ENCODE measurements around the gene CBX5.
"Not testable (repeated sequence)": the region's sequence is repeated elsewhere in the genome, so short reads cannot be mapped to it uniquely, and the experiment has no call there.

CBX5 gene

DNA sequence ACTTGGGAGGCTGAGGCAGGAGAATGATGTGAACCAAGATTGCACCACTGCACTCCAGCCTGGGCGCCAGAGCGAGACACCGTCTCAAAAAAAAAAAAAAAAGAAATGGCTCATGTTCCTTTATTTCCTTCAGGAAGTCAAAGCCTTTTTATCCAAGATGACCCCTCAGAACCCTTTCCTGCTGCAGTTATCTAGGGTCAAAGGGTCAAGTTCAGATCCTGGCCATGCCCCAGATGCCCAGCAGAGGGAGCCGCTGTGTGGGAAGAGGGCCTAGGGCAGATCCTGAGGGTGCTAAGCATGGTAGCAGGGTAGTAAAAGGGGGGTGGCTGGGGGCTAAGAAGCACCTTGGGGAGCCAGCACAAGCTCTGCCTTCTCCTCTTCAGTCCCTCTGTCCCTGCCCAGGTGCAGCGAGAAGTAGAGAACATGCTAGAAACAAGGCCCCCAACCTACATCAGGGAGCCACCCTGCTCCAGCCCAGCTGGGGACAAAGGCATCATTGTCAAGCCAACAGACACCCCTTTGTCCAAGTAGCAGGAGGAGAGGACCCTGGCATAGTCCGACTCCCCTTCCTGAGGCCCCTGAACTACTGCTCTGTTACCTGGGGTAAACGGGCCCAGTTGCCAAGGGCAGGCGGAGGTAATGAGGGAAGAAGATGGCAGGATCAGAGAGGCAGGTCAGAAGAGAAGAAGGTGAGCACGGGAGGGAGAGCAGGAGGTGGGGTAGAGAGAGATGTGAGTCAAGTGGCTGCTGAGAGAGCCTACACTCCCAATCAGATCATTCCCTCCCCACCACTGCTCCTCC, 14.4 kb upstream of the CBX5 start:
- no peak for DNase-seq (ENCODE audit: low spot score)

DNA sequence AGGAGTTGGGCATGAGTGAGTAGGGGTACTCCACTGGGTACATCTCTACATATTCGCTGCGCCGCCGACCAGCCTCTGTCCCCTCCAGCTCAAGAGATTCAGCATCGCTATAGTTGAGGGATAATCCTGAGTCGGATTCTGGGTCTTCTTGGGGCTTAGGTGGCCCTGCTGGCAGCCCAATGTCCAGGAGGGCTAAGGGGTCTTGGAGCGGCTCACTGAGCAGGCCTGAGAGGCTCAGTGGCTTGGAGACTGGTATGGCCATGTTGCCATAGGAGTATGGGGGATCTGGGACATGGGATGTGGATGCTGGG, 13.0 kb upstream of the CBX5 start:
- no peak for DNase-seq (ENCODE audit: low spot score)

DNA sequence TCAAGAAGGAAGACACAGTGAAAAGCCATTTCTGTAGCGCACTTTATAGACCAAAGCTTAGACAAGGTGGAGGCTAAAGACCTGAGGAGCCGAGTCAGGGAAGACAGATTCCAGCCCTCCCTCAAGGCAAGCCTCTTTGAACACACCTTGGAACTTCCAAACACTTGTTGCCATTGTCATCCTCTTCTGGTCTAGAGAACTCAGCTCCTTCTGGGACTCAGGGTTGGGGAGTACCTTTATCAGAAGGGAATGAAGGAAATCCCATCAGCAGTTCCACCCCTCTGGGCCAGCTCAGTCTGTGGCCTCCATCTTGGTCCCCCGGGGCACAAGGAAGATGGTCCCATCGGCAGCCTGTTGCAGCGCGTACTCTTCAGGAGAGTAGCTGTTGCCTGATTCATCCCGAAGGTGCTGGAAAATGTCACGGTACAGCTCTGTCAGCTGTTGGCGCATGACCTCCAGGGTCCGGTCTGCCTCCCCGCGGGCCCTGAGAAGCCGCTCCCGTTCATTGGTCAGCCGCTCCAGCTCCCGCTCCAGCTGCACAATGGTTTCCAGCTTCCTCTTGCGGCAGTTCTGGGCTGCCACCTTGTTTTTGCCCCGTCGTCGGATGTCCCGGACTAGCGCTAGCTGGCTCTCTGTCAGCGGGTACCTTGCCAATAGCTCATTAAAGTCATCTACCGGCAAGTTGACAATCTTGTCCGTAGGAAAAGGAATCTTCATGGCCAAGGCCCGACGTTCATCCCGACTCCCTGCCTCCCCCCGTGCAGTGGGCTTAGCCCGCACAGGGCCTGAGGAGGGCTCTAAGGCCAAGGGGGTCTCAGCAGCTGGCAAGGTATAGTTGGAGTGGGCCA, 12.4 kb upstream of the CBX5 start:
- no peak for DNase-seq (ENCODE audit: low spot score)

DNA sequence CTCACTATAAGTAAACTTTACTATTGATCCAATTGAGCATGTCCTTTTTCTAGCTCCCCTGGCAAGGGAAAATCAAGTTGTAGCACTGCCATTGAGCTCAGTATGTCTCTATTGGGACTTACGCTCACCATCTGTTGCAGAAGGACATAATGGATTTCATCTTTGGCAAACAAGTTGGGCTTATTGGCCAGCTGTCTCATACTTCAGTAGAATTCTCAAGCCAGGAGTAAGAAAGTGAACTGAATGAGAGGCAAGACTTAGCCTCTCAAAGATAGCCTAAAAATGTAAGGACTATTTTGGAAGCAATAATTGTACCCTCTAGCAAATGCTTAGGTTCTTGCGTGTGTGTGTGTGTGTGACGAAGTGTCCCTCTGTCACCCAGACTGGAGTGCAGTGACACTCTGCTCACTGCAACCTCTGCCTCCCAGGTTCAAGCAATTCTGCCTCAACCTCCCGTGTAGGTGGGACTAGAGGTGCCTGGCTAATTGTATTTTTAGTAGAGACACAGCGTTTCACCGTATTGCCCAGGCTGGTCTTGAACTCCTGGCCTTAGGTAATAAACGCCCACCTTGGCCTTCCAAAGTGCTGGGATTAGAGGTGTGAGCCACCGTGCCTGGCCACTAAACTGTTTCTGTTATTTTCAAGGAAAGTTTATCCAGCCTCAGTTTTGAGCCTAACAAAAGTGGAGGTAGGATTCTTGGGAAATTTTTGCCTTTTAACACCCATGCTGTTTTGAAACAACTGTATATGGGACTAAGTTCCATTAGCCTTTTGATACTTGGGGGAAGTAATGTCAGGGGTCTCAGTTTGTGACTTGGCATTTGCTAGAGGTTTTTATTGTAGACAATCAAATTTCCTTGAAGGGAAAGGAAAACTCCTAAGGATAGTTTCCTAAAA, 7.6 kb upstream of the CBX5 start:
- peak; percentile 83 for DNase-seq (ENCODE audit: low spot score)

DNA sequence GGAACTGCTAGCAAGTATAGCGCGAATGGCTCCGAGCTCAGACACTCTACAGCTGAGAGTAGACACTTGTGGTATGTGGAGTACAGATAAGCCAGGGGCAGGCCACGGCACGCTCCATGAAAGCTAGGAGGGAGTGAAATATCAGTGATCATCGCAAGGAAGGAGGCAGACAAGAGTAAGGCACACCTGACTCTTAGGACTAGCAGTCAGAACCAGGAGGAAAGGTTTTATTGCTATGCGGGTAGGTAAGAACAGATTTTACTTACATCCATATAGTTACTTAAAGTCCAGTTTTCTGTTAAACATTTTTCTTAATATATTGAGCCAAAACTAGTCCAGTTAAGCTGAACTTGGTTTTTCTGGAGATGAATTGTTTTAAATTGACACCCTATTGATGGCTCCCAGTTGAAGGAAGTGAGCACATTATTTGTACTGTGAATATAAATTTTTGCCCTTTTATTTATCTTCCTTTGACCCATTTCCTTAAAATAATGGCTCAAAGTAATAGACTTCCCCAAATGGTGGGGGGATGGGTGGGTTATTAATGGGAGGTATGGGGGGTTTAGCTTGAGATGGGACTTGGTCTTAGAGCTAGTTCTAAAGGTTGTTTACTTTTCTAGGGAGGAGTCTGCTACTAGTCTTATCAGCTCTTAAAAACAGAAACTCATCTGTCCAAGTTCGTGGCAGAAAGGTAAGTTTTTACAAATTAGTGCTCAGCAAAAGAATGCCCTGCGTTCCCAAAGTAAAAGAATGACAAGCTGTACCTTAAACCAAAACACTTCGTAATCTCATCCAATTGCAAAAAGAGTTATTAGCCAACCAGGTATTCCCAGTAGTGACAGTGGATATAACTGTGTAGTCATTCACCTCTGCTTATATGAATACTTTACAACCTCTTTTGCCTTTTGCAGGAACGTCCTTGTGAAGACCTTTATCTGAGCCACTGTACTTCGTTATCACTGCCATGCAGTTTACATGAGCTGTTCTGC, 6.4 kb upstream of the CBX5 start:
- no peak for DNase-seq (ENCODE audit: low spot score)

DNA sequence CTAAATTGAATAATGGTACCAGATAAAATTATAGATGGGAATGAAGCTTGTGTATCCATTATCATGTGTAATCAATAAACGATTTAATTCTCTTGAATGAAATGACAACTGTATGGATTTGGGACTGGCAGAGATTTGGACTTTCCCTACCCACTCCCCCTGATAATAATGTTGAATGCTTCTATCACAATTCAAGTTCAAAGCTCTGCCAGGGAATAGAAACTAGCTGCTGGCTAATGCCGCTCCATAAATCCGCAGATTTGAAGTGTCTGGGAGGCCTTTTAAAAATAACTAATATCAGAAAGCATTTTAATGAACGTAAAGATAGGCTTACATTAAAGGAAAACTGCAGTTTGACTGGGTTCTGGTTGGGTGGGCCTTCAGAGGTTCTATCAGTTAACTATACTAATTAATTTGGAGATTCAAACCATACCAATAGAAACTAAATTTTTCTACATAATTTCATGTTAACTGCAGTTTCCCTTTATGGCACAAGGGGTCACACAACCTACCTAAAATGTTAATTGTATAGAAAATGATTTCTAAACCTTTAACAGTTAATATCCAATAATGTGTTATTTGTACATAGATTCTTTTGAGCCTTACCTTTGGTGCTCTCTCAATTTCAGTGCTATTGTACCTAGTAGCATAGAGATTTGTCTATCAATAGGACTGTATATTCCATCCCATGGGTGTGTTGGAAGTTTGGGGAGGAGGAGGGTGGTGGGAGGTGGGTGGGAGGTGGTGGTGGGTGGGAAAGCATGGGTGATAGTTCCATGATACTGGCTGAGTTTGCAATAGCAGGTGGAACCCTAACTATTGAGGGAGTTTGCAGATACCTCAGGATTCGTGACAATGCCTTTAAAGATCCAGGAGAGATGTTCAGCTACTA, 5.5 kb upstream of the CBX5 start:
- DNase-seq (ENCODE audit: low spot score): no peak

DNA sequence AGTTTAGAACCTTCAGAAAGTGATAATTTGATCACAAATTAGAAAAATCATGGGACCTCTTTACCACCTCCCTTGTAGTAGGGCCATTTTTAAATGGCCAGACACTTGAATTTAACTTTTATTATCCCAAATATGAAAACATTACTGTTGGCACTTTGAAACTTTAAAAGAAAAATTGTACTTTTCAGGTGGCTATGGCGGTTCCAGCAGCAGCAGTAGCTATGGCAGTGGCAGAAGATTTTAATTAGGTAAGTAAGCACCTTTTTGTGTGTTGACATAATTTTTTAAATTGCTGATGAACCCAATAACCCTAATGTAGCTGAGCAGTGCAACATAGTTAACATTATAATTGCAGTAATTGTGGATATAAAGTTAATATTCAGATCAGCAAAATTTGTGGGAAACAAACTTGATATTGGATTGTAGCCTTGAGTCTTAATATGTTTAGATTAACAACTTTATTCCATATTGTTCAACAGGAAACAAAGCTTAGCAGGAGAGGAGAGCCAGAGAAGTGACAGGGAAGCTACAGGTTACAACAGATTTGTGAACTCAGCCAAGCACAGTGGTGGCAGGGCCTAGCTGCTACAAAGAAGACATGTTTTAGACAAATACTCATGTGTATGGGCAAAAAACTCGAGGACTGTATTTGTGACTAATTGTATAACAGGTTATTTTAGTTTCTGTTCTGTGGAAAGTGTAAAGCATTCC, 4.3 kb upstream of the CBX5 start:
- DNase-seq (ENCODE audit: low spot score): not testable (repeated sequence)

DNA sequence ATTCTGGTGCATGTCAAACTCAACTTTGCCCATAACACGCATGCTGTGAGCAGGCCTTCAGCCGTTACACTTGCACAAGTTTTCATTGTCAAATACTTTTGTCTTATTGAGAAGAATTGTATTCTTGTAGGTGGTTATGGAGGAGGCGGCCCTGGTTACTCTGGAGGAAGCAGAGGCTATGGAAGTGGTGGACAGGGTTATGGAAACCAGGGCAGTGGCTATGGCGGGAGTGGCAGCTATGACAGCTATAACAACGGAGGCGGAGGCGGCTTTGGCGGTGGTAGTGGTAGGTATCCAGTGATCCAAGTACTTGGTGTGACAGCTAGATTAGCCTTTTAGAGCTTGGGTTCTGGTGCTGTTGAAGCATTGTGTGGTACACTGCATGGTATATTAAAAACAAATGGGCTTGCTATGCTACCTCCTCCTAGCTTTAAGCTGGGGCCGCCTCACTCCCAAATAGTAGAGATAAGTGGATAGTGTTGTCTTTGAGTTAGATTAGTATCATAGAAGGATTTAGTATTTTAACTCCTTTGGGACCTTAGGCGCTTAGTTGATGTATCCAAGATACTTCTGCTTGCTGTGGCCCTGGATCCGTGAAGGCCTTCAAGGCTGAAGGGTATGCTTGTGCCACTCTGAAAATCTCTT, 3.1 kb upstream of the CBX5 start:
- no peak for DNase-seq (ENCODE audit: low spot score)

DNA sequence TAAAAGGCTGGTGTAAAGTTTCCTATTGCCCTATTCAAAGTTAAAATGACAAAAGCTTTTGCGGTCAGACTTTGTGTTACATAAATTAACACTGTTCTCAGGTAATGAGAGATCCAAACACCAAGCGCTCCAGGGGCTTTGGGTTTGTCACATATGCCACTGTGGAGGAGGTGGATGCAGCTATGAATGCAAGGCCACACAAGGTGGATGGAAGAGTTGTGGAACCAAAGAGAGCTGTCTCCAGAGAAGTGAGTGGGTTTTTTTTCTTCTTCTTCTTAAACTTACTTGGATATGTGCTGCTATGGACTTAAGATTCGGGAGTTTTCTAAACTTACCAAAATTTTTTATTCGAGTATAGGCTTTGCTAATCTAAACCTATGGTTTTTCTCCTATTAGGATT, 1.8 kb upstream of the CBX5 start:
- not testable (repeated sequence) for DNase-seq (ENCODE audit: low spot score)

DNA sequence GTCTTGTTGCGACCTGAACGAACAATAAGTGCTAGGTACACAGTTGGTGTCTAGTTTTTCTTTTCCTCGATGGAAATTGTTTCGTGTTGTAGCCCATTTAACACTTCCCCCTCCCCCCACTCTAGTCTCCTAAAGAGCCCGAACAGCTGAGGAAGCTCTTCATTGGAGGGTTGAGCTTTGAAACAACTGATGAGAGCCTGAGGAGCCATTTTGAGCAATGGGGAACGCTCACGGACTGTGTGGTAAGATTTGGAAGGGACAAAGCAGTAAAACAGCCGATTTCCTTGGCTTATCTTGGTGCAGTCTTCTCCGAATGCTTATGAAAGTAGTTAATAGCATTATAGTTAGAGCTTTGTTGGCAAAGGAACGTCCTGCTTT, 1.3 kb upstream of the CBX5 start:
- not testable (repeated sequence) for DNase-seq (ENCODE audit: low spot score)

DNA sequence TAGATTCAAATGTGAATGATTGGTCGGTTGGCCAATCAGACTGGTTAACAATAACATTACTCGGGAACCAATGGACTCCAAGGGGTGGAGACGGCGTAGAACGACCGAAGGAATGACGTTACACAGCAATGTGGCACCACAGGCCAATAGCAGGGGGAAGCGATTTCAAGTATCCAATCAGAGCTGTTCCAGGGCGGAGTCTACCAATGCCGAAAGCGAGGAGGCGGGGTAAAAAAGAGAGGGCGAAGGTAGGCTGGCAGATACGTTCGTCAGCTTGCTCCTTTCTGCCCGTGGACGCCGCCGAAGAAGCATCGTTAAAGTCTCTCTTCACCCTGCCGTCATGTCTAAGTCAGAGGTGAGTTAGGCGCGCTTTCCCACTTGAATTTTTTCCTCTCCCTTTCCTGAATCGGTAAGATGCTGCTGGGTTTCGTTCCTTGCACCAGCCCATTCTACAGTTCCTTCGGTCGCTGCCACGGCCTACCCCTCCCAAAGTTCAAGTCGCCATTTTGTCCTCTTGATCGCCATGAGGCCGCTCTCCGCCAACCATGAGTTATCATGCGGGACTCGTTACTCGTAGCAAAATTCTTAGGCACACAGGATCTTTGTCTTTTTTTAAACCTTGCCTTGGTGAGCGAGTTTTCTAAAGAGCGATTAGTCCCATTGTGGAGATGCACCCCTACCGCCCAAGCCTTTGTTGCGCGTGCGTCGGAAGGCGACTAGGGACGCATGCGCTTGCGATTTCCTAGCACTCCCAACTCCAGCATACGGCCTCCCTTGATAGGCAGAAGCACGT, 742 bp upstream of the CBX5 start, which contains the start of gene HNRNPA1:
Gene HNRNPA1, plus strand, starts transcription at position 259 of the 793 bp plus-strand sequence. Its CDS starts 82 bp downstream, at position 341.
- DNase-seq (ENCODE audit: low spot score): peak; percentile 100

DNA sequence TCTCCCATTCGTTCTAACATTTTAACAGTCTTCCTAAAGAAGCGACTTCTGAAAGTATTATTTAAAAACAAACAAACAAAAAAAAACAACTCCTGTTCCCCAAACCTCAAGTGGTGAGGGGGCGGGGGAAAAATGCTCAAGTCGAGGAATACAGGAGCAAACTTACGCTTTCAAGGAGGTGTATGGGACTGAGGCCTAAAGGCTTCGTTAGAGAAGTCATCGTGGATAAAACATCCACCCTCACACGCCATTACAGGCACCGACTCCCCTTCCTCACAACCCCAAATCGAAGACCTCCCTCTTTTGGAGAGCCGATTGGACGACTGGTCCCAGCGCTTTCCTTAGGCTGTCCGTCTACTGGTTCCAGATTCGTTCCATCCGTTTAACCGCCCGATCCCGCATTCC, 693 bp downstream of the CBX5 start:
- DNase-seq (ENCODE audit: low spot score): no peak

DNA sequence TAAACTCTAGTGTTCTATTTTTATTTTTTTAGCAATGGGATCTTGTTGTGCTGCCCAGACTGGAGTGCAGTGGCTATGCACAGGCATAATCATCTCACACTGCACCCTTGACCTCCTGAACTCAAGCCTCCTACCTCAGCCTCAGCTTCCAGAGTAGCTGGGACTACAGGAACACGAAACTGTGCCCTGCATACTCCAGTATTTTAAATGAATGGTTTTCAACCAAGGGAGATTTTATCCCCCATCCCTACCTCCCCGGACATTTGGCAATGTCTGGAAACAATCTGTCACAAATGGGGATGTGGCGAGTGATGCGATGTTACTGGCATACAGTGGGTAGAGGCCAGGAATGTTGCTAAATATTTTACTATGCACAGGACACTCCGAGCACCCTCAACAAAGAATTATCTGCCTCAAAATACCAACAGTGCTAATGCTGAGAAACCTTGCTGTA, 2.1 kb downstream of the CBX5 start:
- peak; percentile 55 for DNase-seq (ENCODE audit: low spot score)

DNA sequence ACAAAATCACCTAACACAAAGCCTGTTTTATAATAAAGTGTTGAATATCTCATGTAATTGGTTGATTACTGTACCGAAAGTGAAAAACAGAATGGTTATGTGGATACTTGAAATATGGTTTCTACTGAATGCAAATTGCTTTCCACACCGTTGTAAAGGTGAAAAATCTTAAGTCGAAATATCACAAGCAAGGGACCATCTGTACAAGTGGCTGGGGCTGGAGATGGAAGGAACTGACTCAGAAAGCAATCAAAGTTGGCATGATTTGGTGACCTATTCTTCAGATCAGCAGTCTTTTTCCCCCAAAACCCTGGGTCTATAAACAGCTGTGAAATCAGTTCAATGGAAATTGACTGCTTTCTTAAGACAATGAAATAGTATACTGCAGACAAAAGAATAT, 3.6 kb downstream of the CBX5 start:
- no peak for DNase-seq (ENCODE audit: low spot score)

DNA sequence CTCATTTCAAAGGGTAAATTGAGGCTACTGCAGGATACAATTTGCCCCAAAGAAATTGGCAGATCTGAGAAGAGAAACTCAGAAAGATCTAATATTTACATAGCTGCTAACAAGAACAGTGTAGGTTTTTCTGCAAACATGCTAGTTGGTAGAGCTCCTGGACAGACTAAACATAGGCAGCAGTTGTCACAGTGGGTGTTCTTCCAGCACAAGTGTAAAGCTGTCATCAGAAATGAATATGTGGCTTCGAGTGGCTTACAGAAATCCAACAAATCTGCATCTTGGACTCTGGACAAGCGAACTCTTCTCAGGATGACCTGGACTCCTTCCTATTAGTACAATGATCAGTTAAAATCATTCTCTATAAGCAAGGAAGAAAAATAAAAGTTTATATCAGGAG, 5.9 kb downstream of the CBX5 start:
- DNase-seq (ENCODE audit: low spot score): peak; percentile 95

DNA sequence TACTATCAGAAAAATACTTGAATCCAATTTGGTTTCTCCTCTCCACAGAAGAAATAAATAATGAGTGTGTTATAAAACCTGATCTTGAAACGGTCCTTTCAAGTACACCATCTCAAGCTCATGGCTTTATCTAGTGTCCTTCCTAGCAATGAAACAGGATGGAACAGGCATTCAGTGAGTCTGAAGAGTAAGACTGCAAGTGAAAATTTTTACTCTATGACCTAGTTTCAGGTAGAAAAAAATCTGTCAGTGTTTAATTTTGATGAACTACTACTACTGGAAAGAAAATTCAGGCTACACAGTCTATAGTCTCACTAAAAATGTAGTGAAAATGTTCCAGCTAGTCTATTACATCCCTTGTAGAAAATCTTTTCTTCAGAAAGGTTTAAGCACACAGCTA, 7.7 kb downstream of the CBX5 start:
- no peak for DNase-seq (ENCODE audit: low spot score)

DNA sequence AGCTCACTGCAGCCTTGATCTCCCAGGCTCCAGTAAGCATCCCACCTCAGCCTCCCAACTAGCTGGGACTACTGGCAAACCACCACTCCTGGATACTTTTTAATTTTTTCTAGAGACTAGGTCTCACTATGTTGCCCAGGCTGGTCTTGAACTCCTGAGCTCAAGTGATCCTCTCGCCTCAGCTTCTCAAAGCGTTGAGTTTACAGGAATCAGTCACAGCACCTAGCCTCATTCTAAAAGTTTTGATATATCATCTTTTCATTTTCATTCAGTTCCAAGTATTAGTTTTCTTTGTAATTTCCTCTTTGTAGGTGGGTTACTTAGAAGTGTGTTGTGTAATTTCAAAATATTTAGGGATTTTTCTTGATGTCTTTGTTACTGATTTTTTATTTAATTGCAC, 9.6 kb downstream of the CBX5 start:
- DNase-seq (ENCODE audit: low spot score): no peak

DNA sequence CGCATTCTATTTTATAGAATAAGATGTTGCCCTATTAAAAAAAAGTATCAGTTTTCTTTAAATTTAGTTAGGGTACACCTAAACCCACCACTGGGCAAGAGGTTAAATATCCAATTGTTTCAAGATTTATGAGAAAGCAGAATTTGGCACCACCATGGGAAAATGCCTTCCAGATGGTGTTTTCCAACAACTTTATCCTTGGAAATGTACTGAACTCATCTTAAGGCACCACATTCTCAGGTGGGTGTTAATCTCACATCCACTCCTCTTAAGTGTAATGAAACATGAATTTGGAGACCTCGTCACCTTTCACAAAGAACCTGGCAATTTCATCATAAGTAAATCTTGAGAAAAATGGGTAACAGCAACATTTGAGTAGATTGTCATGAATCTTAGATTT, 13.1 kb downstream of the CBX5 start:
- DNase-seq (ENCODE audit: low spot score): no peak
